Stimulated activated CD4-positive, alpha-beta T cell treated with anti-CD3 and anti-CD28 coated beads, Interleukin-2, amount 100 ng/mL, for 4 hours (primary cell): ENCODE data around the gene PAN2.
A peak's percentile ranks its signal among the peaks of the same experiment; 100 is the strongest.
"Not testable (repeated sequence)": the region's sequence is repeated elsewhere in the genome, so short reads cannot be mapped to it uniquely, and the experiment has no call there.

ENCODE experiments used
- DNase-seq: peaks from one replicate; pipeline ENCODE4 v3.0.0-alpha.2; 2020; ENCODE audit warnings: low read depth

Gene PAN2, protein sequence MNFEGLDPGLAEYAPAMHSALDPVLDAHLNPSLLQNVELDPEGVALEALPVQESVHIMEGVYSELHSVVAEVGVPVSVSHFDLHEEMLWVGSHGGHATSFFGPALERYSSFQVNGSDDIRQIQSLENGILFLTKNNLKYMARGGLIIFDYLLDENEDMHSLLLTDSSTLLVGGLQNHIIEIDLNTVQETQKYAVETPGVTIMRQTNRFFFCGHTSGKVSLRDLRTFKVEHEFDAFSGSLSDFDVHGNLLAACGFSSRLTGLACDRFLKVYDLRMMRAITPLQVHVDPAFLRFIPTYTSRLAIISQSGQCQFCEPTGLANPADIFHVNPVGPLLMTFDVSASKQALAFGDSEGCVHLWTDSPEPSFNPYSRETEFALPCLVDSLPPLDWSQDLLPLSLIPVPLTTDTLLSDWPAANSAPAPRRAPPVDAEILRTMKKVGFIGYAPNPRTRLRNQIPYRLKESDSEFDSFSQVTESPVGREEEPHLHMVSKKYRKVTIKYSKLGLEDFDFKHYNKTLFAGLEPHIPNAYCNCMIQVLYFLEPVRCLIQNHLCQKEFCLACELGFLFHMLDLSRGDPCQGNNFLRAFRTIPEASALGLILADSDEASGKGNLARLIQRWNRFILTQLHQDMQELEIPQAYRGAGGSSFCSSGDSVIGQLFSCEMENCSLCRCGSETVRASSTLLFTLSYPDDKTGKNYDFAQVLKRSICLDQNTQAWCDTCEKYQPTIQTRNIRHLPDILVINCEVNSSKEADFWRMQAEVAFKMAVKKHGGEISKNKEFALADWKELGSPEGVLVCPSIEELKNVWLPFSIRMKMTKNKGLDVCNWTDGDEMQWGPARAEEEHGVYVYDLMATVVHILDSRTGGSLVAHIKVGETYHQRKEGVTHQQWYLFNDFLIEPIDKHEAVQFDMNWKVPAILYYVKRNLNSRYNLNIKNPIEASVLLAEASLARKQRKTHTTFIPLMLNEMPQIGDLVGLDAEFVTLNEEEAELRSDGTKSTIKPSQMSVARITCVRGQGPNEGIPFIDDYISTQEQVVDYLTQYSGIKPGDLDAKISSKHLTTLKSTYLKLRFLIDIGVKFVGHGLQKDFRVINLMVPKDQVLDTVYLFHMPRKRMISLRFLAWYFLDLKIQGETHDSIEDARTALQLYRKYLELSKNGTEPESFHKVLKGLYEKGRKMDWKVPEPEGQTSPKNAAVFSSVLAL

DNA sequence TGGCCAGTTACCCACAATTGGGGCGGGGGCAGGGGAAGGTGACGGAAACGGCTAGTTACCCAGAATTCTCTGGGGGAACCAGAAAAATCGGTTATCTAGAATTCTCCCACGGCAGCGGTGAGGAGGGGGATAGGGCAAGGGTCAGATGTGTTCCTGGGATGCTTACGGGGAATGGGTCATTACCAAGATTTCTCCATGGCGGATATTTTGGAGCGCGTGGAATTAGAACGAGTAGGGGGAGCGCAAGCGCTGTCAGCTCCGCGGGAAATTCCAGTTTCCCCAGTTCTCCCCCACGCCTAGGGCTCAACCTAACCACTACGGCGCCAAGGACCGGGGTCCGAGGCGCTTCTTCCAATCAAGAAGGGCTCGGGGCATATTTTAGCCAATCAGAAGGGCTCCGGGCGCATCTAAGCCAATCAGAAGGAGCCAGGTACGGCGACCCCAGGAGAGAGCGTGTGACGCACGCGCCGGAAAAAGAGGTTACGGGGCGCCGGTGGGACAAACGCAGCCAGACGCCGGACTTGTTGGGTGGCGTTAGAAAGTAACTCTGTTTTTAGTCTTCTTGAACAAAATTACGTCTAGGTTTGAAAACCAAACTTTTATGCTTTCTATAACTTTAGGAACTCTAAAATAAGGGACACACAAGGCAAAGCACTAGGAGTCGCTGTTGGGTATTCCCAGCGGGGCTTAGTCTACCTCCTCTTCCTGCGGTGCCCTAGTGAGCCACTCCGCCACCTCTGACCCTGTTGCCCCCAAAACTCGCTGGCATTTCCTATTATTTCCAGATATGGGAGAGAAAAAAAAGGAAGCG is at the start of gene PAN2:
Gene PAN2 (minus strand): TSS at position 322 of the 811 bp plus-strand sequence. CDS start 906 bp downstream, outside the sequence.
- DNase-seq, result peak; percentile 90

DNA sequence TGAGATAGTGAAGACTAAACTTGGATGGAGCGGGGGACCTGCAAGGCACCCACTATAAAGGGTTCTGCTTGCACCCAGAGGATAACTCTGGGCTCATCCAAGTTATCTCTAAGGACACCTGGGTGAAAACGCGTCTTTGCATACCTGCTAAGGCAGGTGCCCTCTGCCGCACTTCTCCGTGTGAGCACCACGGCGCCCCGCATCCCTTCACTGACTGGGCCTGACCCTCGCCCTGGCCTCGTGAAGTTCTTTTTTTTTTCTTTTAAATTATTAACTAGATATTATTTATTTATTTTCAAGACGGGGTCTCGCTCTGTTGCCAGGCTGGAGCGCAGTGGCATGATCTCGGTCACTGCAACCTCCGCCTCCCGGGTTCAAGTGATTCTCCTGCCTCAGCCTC is 48.8 kb upstream of the PAN2 start:
- no peak for DNase-seq

- no peak for DNase-seq
Measured at GRCh38 chr12:56377989-56378316, 44.2 kb upstream of the PAN2 start.

GRCh38 chr12:56377310-56377988 is 43.6 kb upstream of the PAN2 start:
- DNase-seq, result no peak

GRCh38 chr12:56375598-56376434 is 42.0 kb upstream of the PAN2 start:
- no peak for DNase-seq

- DNase-seq, result no peak
Measured at GRCh38 chr12:56374726-56375597, 41.2 kb upstream of the PAN2 start.

GRCh38 chr12:56373515-56373914 is 39.7 kb upstream of the PAN2 start:
- DNase-seq, result no peak

- no peak for DNase-seq
Measured at GRCh38 chr12:56366948-56367347, 33.1 kb upstream of the PAN2 start.

- DNase-seq, result no peak
Measured at GRCh38 chr12:56362130-56363059, 28.6 kb upstream of the PAN2 start, which contains the start of gene APOF. APOF (minus strand) TSS chr12:56362857; CDS start chr12:56362745, 112 bp downstream.

DNA sequence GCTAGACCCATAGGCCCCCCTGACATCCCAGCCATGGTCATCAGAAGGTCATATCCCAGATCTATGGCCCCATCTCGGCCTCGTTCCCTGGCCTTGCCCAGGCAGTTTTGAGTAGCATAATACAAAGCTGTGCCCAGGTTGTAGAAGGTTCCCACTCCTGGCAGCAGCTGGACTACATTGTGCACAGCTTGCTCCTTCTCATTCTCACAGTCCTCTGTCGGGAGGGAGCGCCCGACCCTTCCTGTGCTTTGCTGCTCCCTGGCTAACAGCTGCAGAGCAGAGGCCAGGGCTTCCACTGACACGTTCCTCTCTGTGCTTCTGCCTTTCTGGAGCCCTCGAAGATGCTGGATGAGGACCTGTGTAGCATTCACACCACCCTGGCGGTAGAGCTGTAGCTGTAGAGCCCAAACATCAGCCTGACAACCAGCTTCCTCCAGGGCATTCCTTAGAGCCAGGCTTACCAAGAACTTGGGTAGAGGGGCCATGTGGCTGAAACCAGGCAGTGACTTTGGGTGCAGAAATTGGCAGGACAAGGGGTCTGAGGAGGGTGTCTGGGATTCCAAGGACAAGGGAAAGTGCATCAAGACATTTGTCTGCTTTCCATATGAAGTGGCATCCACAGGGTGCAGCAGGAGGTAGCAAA is 27.8 kb upstream of the PAN2 start:
- DNase-seq, result no peak

- peak; percentile 99 for DNase-seq
Measured at GRCh38 chr12:56359851-56360767, 26.3 kb upstream of the PAN2 start, which contains the start of gene STAT2. STAT2 (minus strand) TSS chr12:56360107; CDS start chr12:56356571, 3,536 bp downstream.

GRCh38 chr12:56358836-56359532 is 25.2 kb upstream of the PAN2 start:
- DNase-seq, result no peak

DNA sequence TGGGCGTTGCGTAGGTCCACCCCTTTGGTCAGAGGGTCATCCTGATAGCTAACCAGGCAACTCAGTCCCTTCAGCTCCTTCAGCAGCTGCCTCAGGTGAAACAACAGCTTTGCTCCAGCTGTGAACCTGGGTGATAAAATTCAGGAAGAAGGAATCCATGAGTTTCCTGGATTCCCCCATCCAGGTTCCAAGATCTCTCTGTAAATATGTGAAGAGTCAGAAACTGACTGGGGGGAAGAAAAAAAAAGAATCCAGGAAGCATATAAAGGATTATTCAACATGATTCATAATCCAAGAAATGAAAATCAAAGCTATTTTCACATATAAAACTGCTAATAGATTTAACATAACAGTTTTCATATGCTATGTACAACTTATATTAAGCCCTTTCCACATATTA is 17.5 kb upstream of the PAN2 start:
- no peak for DNase-seq

DNA sequence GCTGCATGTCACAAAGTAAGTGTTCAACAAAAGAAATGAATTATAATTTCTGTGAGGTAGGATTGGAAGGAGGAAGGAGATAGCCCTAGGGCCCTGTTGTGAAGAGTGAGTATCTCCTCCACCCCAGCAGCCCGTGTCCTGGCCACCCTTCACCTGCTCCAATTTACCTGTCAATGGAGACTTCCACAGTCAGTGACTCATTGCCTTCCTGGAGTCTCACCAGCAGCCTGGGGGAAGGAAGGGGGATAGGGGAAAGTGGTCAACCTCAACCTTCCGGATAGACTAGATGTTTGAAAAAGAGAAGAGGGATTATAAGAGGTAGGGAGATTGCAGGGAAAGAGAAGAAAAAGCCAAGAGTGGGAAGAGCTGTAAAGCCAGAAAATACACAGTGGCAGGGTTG is 16.9 kb upstream of the PAN2 start:
- DNase-seq, result no peak

DNA sequence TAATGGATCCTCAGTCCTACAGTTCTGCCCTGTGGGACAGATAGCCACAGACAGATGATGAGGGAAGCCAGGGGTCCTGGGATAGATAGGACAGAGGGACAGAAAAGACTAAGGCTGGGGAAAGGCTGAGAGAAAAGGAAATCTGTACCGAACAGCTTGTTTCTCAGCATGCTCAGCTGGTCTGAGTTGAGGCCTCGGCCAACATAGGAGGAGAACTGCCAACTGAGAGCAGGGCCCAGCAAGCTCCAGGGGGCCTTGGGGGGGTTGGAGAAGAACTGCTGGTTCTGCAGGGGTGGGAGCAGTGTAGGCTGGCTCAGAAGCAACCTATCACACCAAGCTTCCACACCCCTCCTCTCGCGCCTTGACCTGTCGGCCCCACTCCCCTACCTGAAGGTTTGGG is 15.0 kb upstream of the PAN2 start:
- DNase-seq, result no peak

DNA sequence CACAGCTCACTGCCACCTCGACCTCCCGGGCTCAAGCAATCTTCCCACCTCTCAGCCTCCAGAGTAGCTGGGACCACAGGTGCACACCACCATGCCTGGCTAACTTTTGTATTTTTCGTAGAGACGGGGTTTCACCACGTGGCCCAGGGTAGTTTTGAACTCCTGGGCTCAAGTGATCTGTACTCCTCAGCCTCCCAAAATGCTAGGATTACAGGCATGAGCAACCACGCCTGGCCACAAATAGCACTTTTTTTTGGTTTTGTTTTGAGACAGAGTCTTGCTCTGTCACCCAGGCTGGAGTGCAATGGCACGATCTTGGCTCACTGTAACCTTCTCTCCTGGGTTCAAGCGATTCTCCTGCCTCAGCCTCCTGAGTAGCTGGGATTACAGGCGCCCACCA is 13.5 kb upstream of the PAN2 start:
- DNase-seq, result not testable (repeated sequence)
